Coronary artery (tissue), 2 donors: Measurements from ENCODE around the gene BEST2.
A peak's percentile ranks its signal among the peaks of the same experiment; 100 is the strongest.

Experiments
- DNase-seq: peaks from one replicate; pipeline ENCODE4 v3.0.0-alpha.2; 2017; ENCODE audit warnings: low spot score
- H3K27ac ChIP-seq, 2 donors: fragments of 200-600 bp; sonication (generic); one replicate each; pipeline ENCODE4 v1.5.1; 2016 to 2019
- H3K4me3 ChIP-seq: fragments of 200-600 bp; sonication (generic); 2 replicates; pipeline ENCODE4 v1.5.1; 2016; ENCODE audit warnings: mild to moderate bottlenecking, moderate library complexity
- CTCF ChIP-seq: fragments of 200-600 bp; sonication (generic); IDR thresholded peaks from one replicate; pipeline ENCODE4 v1.5.1; 2019; ENCODE audit warnings: antibody characterized with exemption

The BEST2 gene

GRCh38 chr19:12733369-12734214, 18.0 kb upstream of the BEST2 start:
- Histone ChIP-seq H3K27ac (peak overlapping the region; percentile 81 to 94), H3K4me3 (peak overlapping the region; percentile 90)
- TF ChIP-seq CTCF: no peak
- DNase-seq: no peak

GRCh38 chr19:12736995-12737834, 14.4 kb upstream of the BEST2 start, which contains the start of gene GET3:
Gene GET3 (plus strand): TSS chr19:12737497. CDS start chr19:12737506, 9 bp downstream.
- Histone ChIP-seq H3K4me3 (peak within 1 kb of the TSS; percentile 99), H3K27ac (peak within 1 kb of the TSS; percentile 80 to 87)
- DNase-seq: peak; percentile 98
- no peak for TF ChIP-seq CTCF

GRCh38 chr19:12737835-12738351, 13.7 kb upstream of the BEST2 start:
- H3K4me3 ChIP-seq: peak overlapping the region; percentile 99
- DNase-seq: no peak
- H3K27ac ChIP-seq: peak overlapping the region; percentile 80 to 87
- TF ChIP-seq CTCF: no peak

- no peak for DNase-seq
- Histone ChIP-seq H3K27ac (no peak overlapping the region), H3K4me3 (no peak overlapping the region)
- no peak for TF ChIP-seq CTCF
These were observed 6.3 kb upstream of the BEST2 start for GRCh38 chr19:12745166-12745897.

- Histone ChIP-seq H3K27ac (no peak overlapping the region), H3K4me3 (no peak overlapping the region)
- TF ChIP-seq CTCF: no peak
- no peak for DNase-seq
These were observed 3.1 kb upstream of the BEST2 start for GRCh38 chr19:12748489-12748888.

- DNase-seq: no peak
- no peak overlapping the region for H3K27ac ChIP-seq
- no peak overlapping the region for H3K4me3 ChIP-seq
- TF ChIP-seq CTCF: no peak
These were observed 1.6 kb upstream of the BEST2 start for GRCh38 chr19:12749938-12750521.
